Astrocyte of the spinal cord (primary cell): ENCODE data around the gene PEF1.
A peak's percentile ranks its signal among the peaks of the same experiment; 100 is the strongest.
"Not testable (repeated sequence)": the region's sequence is repeated elsewhere in the genome, so short reads cannot be mapped to it uniquely, and the experiment has no call there.

Experiments used
- DNase-seq: peaks from one replicate; pipeline ENCODE4 v3.0.0; 2011; ENCODE audit warnings: low read depth, low spot score
- H3K4me3 ChIP-seq: 2 replicates; pipeline ENCODE4 v1.5.1; 2011; ENCODE audit warnings: low read depth, mild to moderate bottlenecking, low read length, moderate library complexity
- in situ Hi-C: cut with HindIII; loops from 2 replicates; pipeline ENCODE4 v1.10.0; 2017; ENCODE audit warnings: low sequenced_read_pairs
- TF ChIP-seq, protein P1 (sequence below): IDR thresholded peaks from 2 replicates; pipeline ENCODE4 v1.5.1; 2012; ENCODE audit warnings: low read depth, mild to moderate bottlenecking, low read length, inconsistent platforms

Gene PEF1

DNA sequence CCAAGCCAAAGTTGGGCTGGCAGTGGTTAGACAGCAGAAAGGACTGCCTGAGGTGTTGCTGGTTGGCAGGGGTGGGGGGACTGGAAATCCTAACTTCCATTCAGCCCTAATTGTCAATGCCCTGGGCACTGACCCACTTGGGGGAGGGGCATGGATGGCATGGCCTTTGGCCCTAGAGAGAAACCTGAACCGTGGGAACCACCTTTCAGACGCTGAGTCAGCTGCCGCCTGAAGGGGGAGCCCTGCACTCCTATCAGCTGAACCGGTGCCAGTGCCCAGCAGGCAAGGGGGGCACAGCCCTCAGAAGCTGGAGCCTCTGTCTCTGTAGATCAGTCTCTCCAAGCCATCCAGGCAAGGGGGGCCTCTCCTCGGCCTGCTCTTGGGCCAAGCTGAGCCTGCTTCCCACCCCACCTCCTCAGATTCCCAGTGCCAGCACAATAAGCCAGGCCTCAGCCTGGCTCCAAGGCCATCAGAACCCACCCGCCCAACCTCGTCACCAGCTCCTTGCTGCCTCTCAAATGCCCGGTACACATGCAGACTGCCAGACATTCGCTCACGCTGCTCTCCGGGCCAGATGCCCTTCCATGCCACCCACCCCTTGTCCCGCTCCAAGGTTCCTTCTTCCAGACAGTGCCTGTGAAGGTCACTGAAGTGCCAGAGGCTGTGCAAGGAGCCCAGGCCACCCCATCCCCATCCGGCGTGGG, 56.8 kb downstream of the PEF1 start:
- in situ Hi-C loops, result no loop called here
- H3K4me3 ChIP-seq, result no peak overlapping the region
- TF ChIP-seq, protein P1, sequence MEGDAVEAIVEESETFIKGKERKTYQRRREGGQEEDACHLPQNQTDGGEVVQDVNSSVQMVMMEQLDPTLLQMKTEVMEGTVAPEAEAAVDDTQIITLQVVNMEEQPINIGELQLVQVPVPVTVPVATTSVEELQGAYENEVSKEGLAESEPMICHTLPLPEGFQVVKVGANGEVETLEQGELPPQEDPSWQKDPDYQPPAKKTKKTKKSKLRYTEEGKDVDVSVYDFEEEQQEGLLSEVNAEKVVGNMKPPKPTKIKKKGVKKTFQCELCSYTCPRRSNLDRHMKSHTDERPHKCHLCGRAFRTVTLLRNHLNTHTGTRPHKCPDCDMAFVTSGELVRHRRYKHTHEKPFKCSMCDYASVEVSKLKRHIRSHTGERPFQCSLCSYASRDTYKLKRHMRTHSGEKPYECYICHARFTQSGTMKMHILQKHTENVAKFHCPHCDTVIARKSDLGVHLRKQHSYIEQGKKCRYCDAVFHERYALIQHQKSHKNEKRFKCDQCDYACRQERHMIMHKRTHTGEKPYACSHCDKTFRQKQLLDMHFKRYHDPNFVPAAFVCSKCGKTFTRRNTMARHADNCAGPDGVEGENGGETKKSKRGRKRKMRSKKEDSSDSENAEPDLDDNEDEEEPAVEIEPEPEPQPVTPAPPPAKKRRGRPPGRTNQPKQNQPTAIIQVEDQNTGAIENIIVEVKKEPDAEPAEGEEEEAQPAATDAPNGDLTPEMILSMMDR, result peak; percentile 75
- no peak for DNase-seq

DNA sequence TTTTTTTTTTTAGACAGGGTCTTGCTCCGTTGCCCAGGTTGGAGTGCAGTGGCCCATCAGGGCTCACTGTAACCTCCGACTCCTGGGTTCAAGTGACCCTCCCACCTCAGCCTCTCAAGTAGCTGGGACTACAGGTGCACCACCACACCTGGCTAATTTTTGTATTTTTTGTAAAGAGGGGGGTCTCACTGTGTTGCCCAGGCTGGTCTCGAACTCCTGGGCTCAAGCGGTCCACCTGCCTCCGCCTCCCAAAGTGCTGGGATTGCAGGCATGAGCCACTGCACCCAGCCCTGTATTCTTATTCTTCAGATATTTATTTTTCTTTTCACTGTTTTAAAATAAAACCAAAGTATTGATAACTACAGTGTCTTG, 57.4 kb downstream of the PEF1 start:
- in situ Hi-C loops, DNase-seq, H3K4me3 ChIP-seq: not testable (repeated sequence)

DNA sequence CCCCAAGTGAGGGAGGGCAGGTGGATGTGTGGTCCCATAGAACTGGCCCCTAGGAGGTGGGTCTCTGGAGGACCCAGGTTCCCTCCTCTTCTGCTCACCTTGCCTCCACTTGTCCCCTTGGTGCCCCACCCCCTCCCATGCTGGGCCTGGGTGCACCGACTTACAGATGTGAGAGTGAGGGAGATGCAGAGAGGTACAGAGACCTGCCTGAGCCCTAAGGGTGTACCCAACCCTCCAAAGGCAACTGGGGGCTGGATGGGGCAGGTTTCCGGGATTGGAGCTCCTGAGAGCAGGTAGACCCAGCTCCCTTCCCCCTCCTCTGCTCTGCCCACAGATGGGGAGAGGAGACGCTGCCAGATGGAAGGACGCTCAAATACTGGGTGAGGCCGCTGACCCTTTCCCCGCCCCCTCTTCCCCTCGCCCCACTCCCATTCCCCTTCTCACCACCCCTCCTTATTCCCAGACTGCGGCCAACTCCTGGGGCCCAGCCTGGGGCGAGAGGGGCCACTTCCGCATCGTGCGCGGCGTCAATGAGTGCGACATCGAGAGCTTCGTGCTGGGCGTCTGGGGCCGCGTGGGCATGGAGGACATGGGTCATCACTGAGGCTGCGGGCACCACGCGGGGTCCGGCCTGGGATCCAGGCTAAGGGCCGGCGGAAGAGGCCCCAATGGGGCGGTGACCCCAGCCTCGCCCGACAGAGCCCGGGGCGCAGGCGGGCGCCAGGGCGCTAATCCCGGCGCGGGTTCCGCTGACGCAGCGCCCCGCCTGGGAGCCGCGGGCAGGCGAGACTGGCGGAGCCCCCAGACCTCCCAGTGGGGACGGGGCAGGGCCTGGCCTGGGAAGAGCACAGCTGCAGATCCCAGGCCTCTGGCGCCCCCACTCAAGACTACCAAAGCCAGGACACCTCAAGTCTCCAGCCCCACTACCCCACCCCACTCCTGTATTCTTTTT, 58.0 kb downstream of the PEF1 start:
- DNase-seq, result no peak
- in situ Hi-C loops, result no loop called here
- TF ChIP-seq, protein P1, result no peak
- H3K4me3 ChIP-seq, result no peak overlapping the region

DNA sequence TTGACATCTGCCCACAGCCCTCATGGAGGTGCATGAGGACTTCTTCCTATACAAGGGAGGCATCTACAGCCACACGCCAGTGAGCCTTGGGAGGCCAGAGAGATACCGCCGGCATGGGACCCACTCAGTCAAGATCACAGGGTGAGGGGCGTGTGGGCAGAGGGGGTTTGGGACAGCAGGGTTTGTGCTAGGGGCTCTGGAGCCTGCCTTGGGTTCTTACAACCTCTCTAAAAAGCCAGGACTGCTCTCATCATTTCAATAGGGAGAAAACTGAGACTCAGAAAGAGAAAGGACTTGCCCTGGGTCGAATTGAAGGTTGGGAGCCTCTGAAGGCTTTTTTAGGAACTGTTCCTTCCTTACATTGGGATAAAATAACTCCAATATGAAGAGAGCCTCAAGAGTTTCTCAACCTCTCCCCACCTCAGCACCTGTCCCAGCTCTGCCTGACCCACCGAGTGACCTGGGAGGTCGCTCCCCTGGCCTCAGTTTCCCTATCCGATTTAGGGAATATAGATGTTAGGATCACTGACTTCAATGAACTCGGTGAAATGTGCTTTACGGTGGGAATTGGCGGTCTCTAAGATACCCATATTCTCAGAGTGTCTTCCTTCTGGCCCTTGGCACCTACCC, 58.8 kb downstream of the PEF1 start:
- DNase-seq, result no peak
- in situ Hi-C loops, result no loop called here
- no peak overlapping the region for H3K4me3 ChIP-seq
- TF ChIP-seq, protein P1, result no peak

DNA sequence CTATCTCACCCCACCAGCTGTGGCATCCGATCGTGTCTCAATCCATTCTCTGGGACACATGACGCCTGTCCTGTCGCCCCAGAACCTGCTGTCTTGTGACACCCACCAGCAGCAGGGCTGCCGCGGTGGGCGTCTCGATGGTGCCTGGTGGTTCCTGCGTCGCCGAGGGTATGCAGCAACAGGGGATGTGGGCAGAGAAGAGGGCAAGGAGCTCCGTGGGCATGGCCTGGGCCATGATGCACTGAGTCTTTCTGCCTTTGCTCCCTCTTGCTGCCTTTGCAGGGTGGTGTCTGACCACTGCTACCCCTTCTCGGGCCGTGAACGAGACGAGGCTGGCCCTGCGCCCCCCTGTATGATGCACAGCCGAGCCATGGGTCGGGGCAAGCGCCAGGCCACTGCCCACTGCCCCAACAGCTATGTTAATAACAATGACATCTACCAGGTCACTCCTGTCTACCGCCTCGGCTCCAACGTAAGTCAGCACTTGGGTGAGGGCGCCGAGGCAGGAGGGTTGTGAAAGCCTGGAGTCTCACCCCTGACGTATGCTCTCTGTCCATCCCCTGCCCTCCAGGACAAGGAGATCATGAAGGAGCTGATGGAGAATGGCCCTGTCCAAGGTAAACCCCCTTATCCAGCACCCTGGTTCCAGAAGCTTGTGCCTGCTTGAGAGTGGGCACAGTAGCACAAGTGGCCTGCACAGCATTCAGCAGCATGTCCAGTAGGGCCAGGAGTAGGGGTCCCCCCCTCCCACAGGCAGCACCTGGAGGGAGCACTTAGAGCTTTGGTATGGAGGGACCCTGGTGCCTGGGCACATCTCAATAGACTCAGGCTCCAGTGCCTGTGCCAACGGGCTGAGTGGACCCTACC, 59.6 kb downstream of the PEF1 start:
- in situ Hi-C loops, result no loop called here
- TF ChIP-seq, protein P1, result no peak
- no peak overlapping the region for H3K4me3 ChIP-seq
- no peak for DNase-seq

DNA sequence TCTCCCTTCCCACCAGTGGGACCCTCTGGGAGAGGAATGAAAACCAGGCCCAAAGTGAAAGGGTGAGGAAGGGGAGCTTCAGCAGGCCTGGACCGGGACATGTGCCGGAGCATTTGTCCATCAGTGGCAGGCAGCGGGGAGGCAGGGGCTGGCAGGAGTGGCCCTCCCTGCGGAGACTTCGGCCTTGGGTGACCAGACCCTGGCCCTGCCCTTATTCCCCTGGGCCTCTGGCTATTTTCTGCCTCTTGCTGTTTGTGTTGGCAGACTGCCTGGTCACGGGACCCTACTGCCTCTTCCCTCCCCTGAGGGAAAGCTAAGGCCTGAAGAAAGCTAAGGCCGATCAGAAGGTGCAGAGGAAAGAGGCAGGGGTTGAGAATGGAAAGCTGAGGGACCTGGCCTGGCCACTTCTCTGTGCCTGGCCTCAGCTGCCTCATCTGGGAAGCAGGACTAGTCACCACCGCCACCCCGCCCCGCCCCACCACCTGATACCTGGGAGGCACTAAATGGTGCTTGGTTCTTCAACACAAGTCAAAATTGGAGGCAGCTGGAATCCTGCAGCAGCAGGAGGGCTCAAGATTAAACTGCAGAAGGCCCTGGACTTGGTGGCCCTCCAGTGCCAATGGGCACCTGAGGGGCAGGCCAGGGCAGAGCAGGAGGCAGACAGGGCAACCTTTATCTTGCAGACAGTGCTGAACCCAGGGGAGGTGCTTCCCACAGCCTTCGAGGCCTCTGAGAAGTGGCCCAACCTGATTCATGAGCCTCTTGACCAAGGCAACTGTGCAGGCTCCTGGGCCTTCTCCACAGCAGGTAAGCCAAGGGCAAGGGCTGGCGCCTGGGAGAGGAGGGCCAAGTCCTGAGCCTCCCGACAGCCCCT, 60.4 kb downstream of the PEF1 start:
- in situ Hi-C loops, result no loop called here
- TF ChIP-seq, protein P1, result no peak
- peak; percentile 57 for DNase-seq
- H3K4me3 ChIP-seq, result no peak overlapping the region
